HG03175 (cell line): ENCODE results near the gene SELP.
A peak's percentile ranks its signal among the peaks of the same experiment; 100 is the strongest.

Source experiments
- ATAC-seq: cut with Tn5 transposase; IDR thresholded peaks from one replicate; pipeline ENCODE4 v1.9.1; 2021; ENCODE audit warnings: mild to moderate bottlenecking, moderate library complexity; ENCODE audit not compliant: unreplicated experiment

Gene SELP

GRCh38 chr1:169623132-169623926 is 6.6 kb downstream of the SELP start:
- no peak for ATAC-seq

GRCh38 chr1:169620565-169620964 is 9.4 kb downstream of the SELP start:
- ATAC-seq, result no peak

DNA sequence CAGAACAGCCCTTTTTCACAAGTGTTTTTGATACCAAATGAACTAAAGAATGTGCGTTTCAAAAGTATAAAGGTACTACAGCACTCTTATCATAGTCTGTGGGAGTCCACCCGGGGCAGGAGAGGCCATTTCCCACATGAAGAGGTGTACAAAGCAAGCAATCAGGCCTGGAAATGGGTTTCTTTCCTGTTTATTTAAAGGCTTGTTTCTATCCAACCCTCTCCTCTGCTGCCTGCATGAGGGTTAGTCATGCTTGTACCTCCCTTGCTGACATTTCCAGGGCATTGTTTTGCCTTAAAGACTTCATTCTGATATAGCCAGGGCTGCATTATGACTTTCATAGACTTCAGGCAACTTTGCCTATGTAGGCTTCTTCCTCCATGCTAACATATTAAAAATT is 11.6 kb downstream of the SELP start:
- ATAC-seq, result no peak

DNA sequence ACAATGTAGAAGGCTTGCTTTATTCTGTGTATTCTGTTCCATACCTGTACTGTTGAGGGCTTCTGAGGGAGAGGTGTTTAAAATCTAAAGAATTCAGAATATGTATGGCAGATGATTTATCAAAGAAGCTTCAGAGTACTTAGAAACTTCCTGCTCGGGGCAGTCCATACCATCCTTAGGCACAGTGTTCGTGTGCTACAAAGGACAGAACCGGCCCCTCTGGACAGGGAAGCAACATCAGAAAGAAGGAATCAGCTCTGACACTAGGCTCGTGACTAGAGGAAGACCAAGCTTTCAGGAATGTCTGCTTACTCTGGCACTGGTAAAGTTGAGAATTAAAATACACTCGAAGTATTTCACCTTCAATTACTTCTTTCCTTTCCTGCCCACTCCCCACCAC is 14.1 kb downstream of the SELP start:
- ATAC-seq, result no peak

DNA sequence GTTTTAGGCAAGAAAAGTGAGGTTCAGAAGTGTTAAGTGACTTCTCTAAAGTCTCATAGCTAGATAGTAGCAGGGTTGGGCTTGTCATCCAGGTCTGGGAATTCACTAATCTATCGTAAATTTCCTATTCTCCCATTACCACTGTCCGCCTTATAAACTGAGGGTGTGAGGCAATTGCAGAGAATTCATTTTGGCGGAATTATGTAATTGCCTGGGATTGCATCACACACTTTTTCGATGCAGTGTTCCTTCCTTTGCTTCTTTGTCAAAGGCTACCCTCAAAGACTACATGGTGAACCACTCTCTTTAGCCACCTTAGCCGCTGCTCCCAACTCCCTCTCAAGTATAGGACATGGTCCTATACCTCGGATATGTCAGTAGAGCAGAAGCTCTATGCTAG is 19.1 kb downstream of the SELP start:
- no peak for ATAC-seq

DNA sequence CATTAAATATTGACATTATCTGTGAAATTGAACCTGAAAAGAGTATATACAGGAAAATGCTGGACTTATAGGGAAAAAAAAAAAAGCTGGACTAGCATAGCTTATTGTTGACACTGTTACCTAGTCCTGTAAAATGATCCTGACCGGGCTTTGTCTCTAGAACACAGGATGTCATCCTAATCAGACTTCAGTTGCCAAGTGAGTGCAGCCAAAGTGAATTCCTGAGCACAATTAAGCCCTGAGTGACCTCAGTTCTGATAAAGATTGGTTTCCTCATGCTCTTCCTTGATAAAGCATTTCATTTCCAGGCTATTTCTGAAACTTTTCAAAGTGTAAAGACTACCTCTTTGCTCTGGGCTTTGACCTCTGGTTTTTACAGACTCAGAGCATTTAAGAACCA is 19.8 kb downstream of the SELP start:
- no peak for ATAC-seq

DNA sequence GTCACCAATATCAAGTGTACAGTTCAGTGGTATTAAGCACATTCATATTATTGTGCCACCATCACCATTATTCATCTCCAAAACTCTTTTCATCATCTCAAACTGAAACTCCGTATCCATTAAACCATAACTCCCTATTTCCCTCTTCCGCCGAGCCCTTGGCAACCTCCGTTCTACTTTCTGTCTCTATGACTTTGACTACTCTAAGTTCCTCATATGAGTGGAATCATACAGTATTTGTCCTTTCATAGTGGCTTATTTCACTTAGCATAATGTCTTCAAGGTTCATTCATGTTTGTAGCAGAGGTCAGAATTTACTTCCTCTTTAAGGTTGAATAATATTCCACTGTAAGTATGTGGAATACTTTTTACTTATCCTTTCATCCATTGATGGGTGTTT is 21.7 kb downstream of the SELP start:
- ATAC-seq, result no peak

GRCh38 chr1:169604781-169605560 is 25.0 kb downstream of the SELP start:
- peak; percentile 65 for ATAC-seq

GRCh38 chr1:169601096-169601881 is 28.6 kb downstream of the SELP start:
- ATAC-seq, result peak; percentile 56

- no peak for ATAC-seq
These were observed 33.9 kb downstream of the SELP start for GRCh38 chr1:169595764-169596711.

DNA sequence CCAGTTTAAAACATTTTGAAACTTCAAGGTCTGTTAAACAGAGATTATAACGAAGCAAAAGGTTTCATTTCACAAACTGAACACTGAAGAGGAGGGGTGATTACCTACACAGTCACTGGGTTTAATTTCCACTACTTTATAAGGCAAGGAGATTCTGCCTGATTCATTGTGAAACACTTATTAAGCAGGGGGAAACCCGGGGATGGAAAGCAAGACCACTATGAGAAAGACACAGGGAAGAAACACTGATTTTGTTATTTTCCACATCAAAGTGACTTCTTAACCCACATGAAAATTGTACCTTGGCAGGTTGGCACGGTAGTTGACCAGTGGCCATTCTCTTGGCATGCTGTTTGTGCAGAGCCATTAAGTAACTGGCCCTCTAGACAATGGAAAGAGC is 35.5 kb downstream of the SELP start:
- peak; percentile 59 for ATAC-seq

DNA sequence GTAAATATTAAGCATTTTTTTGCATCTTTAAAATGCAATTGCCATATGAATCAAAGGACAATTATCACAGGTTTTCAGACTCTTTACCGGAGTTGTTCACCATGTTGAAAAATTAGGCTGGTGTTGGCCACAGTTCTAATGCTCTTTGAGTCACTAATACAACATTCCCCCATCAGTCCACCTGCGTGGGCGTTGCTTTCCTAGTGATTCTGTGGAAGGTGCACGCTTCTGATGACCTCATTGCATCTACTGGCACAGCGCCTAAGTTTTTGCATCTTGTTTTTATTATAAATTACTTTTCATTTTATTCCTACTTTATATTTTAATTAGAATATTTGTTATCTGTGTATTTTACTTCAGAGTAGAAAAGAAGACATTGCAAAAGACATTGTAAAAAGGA is 39.0 kb downstream of the SELP start:
- ATAC-seq, result no peak

DNA sequence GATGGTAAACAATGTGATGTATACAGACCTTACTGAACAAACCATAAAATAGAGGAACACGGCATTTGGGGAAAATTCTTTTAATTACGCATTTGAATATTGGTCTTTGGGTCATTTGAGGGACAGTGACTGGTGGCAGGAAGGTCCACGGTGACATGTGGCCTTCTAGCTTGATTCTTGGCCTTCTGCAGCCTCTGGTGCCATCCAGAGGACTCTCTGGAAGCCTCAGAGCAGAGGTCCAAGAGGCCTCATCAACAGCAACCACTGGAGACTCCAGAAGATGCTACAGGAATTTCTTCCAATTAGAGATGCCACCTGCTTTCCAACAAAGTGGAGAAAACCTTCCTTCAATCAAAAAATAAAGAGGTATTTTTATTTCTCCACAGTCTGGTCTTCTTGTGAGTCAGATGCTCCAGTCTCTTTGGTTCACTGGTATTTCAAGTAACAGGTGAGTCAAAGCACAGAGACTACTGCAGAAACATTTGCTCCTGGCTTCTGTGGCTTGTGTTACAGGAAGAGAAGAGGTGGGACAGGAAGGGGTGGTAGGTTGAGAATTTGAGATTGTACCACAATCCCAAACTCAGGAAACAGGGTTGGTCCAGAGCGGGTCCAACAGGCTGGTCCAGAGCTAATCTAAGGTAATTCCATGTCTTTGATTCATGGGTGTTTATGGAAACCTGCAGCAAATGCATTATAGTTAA is 41.0 kb downstream of the SELP start:
- ATAC-seq, result no peak

DNA sequence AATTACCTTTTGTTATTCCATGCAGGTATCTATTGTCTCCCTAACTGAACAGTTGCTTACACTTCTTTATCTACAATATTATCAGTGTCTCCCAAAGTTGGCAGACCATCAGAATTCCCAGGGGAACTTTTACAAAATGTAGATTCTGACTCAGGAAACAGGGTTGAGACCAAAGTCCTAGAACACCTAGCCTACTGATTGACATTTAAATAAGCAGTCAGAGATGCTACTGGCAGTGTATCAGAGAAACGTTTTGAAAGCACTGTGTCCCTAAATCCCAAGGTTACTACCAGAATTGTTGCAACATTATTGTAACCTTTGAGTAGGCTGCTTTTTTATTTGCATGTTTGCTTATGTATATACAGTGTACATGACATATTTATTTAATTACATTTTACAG is 41.8 kb downstream of the SELP start:
- ATAC-seq, result no peak

- ATAC-seq, result peak; percentile 95
These were observed 43.3 kb downstream of the SELP start, which contains the start of gene F5 for GRCh38 chr1:169586395-169587255. Gene F5 (minus strand): TSS chr1:169586481. CDS start chr1:169586386, 95 bp downstream.

GRCh38 chr1:169586067-169586394 is 43.9 kb downstream of the SELP start:
- peak; percentile 13 for ATAC-seq

GRCh38 chr1:169585181-169585580 is 44.7 kb downstream of the SELP start:
- ATAC-seq, result no peak

DNA sequence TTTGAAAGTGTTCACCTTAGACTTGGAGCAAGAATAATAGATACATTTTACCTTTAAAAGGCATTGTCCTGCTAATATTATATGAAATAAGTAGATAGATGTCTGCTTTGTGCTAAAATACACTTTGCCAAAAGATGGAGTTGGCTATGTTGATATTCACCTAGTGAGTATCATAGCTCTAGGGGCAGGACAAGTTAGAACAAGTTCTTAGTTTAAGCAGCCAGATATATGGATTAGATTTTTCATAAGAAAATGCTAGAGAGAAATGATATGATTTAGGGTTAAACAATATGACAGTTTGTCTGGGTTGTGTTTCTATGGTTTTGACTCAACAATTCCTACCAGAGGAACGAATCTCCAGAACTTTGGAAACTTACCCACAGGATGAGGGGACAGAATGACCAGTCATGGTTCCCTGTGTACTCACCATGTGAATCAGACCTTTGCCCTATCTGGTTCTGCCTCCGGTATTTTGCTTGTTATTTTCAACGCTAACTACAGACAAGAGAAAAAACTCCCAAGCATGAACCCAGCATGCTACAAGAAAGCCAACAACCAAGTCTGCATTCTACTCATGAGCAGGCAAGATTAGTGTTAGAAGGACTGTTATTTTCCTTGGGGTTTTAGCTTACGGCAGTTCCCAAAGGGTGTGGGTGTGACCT is 45.3 kb downstream of the SELP start:
- ATAC-seq, result no peak
